ENCODE results near the gene PARG.
"Not testable (repeated sequence)": the region's sequence is repeated elsewhere in the genome, so short reads cannot be mapped to it uniquely, and the experiment has no call there.

Gene PARG

DNA sequence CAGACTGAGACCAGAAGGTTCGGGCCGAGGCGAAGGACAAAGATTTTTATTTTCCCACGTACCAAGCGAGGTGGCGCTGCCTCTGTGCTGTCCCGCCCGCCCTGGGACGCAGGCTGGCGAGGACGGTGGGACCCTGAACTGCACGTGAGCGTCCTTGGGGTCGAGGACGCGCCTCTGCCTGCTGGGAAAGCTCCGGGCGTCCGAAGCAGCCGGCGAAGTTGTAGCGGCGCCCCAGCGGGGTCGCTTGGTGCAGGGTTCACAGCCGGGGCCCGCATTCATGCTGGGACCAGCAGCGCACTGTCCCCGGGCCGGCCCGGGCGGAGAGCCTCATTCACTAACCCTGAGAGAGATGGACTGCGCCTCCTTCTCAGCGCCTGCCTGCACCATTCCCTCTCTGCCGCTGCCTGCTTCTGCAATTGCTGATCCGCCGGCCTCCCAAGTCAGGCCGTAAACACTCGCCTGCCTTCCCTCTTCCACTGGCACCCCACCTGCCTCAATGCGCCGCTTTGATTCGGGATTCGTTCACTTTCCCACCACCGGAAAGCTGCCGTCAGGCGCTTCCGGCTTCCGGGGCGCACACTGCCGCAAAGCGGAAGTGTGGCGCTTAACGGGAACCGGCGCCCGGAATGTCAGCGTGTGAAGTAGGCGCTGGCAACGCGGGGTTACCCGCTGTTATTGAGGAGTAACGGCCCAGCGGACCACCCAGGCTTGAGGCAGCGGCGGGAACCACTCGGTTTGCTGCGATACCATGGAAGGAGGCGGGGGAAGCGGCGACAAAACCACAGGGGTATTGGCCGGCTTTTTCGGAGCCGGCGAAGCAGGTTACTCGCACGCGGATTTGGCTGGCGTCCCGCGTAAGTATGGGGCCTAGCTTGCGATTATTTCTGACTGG is at the start of gene PARG, which contains the start of gene TIMM23B:
PARG (minus strand) TSS at position 581 of the 892 bp plus-strand sequence; CDS start at position 279, 302 bp downstream.
TIMM23B (plus strand) TSS at position 607 of the 892 bp plus-strand sequence; CDS start at position 749, 142 bp downstream.
- DNase-seq, result peak; percentile 91

DNA sequence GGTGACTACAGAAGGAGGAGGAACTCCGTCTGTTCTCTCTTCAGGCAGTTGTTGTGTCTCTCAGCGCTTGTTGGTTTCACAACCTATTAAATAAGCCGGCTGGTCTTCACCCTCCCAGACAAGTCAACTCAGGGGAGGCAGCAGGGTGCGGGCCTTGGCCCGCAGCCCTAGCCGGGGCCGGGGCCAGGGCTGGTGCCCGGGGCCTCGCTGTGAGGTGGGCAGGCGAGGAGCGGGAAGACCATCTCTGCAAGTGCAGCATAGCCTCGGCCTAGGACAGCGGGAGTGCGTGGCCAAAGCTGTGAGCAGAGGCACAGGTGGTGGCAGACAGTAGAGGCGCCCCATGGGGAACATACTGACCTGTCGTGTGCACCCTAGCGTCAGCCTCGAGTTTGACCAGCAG is 46.5 kb upstream of the PARG start, which contains the start of gene AGAP6:
AGAP6 (plus strand) TSS at position 31 of the 400 bp plus-strand sequence; CDS start at position 341, 310 bp downstream.
- DNase-seq, result not testable (repeated sequence)

GRCh38 chr10:49987207-49987606 is 45.4 kb upstream of the PARG start:
- not testable (repeated sequence) for DNase-seq

DNA sequence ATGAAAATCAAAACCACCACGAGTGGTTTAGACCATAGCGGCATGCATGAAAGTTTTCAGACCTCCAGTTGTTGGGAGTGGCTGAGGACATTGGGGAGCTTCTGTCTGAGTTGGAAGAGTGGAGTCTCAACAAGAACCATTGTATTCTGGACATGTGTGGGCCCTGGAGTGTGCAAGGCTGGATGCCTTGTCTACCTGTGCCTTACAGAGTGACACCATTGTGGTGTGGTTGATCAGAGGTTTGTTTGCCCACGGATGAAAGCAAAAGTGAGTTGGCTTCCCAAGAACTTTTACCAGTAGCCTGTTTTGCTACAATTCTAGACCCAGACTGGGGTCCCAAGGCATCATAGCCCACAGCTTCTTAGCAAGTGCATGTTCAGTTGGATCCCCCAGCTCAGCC is 35.9 kb upstream of the PARG start:
- not testable (repeated sequence) for DNase-seq

- DNase-seq, result not testable (repeated sequence)
These were observed 30.3 kb upstream of the PARG start for GRCh38 chr10:49972094-49972493.

- not testable (repeated sequence) for DNase-seq
These were observed 29.6 kb upstream of the PARG start for GRCh38 chr10:49971466-49971865.

GRCh38 chr10:49970331-49970857 is 28.6 kb upstream of the PARG start:
- not testable (repeated sequence) for DNase-seq

DNA sequence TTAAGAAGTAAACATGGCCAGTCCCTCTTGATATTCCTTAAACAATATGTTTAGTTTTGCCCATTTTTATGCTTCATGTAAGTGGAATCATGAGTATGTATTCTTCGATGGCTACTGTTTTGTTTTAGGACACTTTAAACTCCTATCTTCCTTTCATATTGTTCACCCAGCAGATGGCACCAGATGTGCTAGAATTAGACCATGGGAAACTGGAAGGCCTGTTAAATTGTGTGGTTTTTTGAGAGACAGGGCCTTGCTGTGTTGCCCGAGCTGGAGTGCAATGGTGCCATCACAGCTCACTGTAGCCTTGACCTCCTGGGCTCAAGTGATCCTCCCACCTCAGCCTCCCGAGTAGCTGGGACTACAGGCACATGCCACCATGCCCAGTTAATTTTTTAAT is 11.3 kb upstream of the PARG start:
- peak; percentile 25 for DNase-seq

DNA sequence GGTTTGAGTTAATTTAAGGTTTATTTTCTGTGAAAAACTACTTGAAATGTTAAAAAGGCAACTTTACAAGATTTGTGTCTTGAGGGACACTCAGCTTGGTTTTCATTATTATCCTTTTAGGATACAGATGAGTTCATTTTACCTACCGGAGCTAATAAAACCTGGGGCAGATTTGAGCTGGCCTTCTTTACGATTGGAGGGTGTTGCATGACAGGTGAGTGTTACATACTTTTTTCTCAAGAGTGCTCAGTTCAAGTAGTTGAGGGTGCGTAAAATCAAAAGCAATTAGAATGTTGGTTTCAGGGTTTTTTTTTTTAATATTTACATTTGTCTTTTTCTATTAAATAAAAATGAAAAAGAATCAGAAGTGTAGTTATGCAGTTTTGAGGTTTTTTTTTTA is 10.2 kb upstream of the PARG start:
- DNase-seq, result not testable (repeated sequence)

DNA sequence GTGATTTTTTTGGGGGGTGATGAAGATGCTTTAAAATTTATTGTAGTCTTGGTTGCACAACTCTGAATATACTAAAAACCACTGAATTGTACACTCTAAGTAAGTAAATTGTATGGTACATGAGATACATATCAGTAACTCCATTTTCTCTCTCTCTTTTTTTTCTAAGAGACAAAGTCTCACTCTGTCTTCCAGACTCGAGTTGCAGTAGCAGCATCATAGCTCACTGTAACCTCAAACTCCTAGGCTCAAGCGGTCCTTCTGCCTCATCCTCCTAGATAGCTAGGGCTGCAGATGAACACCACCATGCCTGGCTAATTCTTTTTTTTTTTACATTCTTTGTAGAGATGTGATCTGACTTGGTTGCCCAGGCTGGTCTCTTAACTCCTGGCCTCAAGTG is 6.9 kb upstream of the PARG start:
- not testable (repeated sequence) for DNase-seq

DNA sequence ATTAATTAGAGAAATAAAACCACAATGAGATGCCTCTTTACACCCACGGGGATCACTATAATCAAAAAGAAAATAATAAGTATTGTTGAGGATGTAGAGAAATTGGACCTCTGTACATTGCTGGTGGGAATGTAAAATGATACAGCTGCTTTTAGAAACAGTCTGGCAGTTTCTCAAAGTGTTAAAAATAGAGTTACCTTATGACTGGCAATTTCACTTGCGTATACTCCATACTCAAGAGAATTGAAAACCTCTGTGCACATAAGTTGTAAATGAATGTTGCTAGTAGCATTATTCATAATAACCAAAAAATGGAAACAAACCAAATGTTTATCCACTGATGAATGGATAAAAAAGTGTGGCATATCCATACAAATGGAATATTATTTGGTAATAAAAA is 6.3 kb upstream of the PARG start:
- not testable (repeated sequence) for DNase-seq

- not testable (repeated sequence) for DNase-seq
These were observed 1.8 kb upstream of the PARG start for GRCh38 chr10:49943607-49944006.

GRCh38 chr10:49942339-49942705 is 495 bp upstream of the PARG start:
- peak; percentile 10 for DNase-seq

DNA sequence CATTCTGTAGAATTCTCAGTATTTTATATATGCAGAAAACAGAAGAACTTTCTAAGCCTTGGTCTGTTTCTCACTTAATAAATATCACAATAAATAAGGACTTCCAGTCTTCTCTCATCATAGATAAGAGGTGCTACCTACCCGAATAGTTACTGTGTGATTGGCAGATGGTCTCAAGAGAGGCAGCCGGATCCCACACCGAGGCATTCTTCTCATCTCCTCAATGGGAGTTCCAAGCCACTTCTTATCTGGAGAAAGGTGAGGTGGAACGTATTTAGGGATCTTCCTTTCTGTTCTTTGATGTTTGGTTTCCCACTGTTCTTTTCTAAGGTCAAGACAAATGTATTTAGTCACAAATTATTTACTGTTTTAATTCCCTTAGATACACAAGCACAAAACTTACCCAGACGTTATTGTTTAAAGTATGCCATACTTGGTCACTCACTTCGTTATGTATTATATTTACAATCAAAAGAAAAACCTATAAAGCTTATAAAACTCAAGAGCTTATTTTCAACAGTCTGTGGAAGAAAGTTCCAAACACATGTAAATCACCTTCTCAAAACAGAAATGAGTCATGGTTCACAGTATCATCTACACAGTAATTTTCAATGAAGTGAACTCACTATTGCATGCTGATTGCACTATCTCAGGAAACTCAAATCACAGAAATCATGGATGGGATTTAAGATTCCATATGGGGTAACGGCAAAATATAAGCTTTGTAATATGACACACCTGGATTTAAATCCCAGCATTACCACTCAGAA is 9.7 kb downstream of the PARG start:
- DNase-seq, result not testable (repeated sequence)

GRCh38 chr10:49931276-49931675 is 10.6 kb downstream of the PARG start:
- DNase-seq, result not testable (repeated sequence)

GRCh38 chr10:49923572-49923971 is 18.3 kb downstream of the PARG start:
- DNase-seq, result not testable (repeated sequence)

DNA sequence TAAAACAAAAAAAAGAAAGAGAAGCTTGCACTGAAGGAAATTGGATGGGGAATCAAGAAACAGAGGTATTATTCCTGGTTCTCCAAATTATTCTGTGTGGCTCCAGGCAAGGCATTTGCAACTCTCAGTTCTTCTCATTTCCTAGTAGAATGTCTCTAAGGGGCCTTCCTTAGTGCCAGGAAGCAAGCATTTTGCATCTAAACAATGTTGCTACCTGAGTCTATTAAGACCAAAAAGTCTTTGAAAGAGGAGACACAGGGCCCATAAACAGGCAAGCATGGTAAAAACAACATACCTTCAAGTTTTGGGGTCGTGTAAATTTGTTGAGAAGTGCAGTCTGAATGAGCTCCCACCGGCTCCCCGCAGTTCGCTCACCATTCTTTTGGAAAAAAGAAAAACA is 19.8 kb downstream of the PARG start:
- not testable (repeated sequence) for DNase-seq

- DNase-seq, result not testable (repeated sequence)
These were observed 23.9 kb downstream of the PARG start for GRCh38 chr10:49917927-49918326.

DNA sequence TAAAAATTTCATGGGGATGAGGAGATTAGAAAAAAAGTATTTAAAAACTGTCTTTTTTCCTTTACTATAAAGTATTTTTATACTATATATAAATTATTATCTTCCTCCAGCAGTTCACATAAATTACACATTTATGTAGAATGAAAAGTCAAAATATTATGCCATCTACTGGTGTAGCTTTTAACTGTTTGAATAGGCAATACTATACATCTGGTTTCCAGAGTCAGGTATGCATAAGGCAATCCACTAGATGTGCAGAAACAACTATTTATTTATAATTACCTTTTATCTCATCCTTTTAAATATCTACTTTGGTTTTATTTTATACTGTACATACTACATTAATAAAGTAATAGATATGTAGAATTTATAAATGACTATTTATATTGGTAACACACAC is 25.4 kb downstream of the PARG start:
- not testable (repeated sequence) for DNase-seq

- not testable (repeated sequence) for DNase-seq
These were observed 31.5 kb downstream of the PARG start for GRCh38 chr10:49910295-49910694.

DNA sequence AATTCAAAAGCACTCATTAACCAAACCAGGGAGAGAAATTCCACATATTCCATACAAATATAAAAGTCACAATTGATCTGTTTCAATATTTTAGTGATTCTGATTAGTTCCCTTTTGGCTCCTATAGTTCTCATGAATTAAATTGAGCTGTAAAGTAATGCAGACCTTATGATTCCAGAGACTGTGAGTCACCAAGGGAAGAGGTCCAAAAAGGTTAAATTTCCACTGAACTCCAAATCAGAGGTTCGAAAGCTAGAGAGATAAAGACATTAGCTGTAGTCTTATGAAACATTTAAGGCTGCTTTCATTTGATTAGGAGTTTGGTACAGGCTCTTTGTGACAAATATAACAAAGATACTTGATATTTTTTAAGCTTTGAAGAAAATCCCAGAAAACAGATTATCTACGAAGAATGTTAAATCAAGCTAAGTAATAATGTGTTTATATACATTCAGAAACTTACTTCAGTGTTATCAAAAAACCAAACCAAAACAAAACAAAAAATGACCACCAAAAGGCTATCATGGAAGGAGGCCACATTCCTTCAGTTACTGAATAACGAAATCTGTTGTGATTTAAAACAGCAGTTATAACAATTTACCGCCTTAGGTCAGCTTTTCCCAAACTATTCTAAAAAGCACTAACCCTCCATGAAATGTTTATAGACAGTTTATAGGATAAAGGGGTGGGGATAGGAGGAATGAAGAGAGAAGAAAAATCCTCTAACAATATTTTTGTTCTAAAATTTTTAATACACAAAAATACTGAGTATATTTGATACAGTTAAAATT is 33.3 kb downstream of the PARG start:
- not testable (repeated sequence) for DNase-seq

DNA sequence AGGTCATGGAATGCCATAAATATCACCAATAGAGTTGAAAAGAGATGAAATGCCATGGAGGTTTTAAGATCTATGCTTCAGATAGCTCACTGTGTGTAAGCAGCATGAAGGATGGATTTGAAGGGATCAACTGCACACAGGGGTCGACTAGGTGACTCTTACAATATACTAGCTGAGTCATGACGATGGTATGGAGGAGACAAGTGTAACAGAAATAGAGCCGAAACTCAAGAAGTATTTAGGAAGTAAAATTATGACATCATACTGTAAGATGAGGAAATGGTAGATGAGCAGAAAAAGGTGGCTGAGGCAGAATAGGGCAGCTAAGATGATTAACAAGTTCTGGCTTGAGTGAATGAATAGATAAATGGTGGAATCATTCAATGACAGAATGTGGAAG is 38.0 kb downstream of the PARG start:
- not testable (repeated sequence) for DNase-seq
